ENCODE data around the gene P2RY14. TPM values are rescaled to one million over a fixed set of nuclear protein-coding genes. Genes with fewer than 3 reads are reported as not detected.

The P2RY14 gene
- not detected in 3 replicates for total RNA-seq
- long read RNA-seq, result 0 reads

- H3K4me1 Mint-ChIP-seq (ENCODE audit: low read depth), result peaks cover 6% of the 10 kb centered on the region
- TF ChIP-seq CTCF (IDR thresholded peaks at IDR 0.05), result no peak
- no peaks in the 10 kb centered on the region for H3K9me3 Mint-ChIP-seq (ENCODE audit: low read depth)
- no peaks in the 10 kb centered on the region for H3K36me3 Mint-ChIP-seq (ENCODE audit: low read depth)
- H3K27ac Mint-ChIP-seq (ENCODE audit: unreplicated experiment), result no peak within 1 kb of the TSS
- no peaks in the 10 kb centered on the region for H3K27me3 Mint-ChIP-seq (ENCODE audit: low read depth)
- DNase-seq (ENCODE audit: low spot score), result no peak
- H3K4me3 Mint-ChIP-seq (ENCODE audit: unreplicated experiment), result no peak within 1 kb of the TSS
Observed at GRCh38 chr3:151278230-151278629, at the start of gene P2RY14. Gene P2RY14 (minus strand): TSS chr3:151278542. CDS start chr3:151214316, 64,226 bp downstream.

GRCh38 chr3:151327571-151328198 lies 49.3 kb upstream of the P2RY14 start:
- Mint-ChIP-seq H3K36me3 (ENCODE audit: low read depth) (no peaks in the 10 kb centered on the region), H3K4me3 (ENCODE audit: unreplicated experiment) (no peak overlapping the region), H3K27me3 (ENCODE audit: low read depth) (no peaks in the 10 kb centered on the region), H3K9me3 (ENCODE audit: low read depth) (no peaks in the 10 kb centered on the region), H3K4me1 (ENCODE audit: low read depth) (no peaks in the 10 kb centered on the region), H3K27ac (ENCODE audit: unreplicated experiment) (no peak overlapping the region)
- DNase-seq (ENCODE audit: low spot score), result no peak
- TF ChIP-seq CTCF (IDR thresholded peaks at IDR 0.05), result peak; percentile 91

GRCh38 chr3:151322511-151322910 lies 44.2 kb upstream of the P2RY14 start:
- no peak overlapping the region for H3K4me3 Mint-ChIP-seq (ENCODE audit: unreplicated experiment)
- no peak overlapping the region for H3K27ac Mint-ChIP-seq (ENCODE audit: unreplicated experiment)
- no peaks in the 10 kb centered on the region for H3K9me3 Mint-ChIP-seq (ENCODE audit: low read depth)
- no peaks in the 10 kb centered on the region for H3K27me3 Mint-ChIP-seq (ENCODE audit: low read depth)
- no peak for TF ChIP-seq CTCF (IDR thresholded peaks at IDR 0.05)
- DNase-seq (ENCODE audit: low spot score), result no peak
- peaks cover 1% of the 10 kb centered on the region for H3K36me3 Mint-ChIP-seq (ENCODE audit: low read depth)
- peaks cover 5% of the 10 kb centered on the region for H3K4me1 Mint-ChIP-seq (ENCODE audit: low read depth)

GRCh38 chr3:151321526-151321925 lies 43.2 kb upstream of the P2RY14 start:
- TF ChIP-seq CTCF (IDR thresholded peaks at IDR 0.05), result no peak
- Mint-ChIP-seq H3K9me3 (ENCODE audit: low read depth) (no peaks in the 10 kb centered on the region), H3K27ac (ENCODE audit: unreplicated experiment) (no peak overlapping the region), H3K4me1 (ENCODE audit: low read depth) (peaks cover 8% of the 10 kb centered on the region), H3K4me3 (ENCODE audit: unreplicated experiment) (no peak overlapping the region), H3K36me3 (ENCODE audit: low read depth) (peaks cover 1% of the 10 kb centered on the region), H3K27me3 (ENCODE audit: low read depth) (no peaks in the 10 kb centered on the region)
- no peak for DNase-seq (ENCODE audit: low spot score)

- Mint-ChIP-seq H3K27me3 (ENCODE audit: low read depth) (no peaks in the 10 kb centered on the region), H3K27ac (ENCODE audit: unreplicated experiment) (no peak overlapping the region), H3K36me3 (ENCODE audit: low read depth) (peaks cover 1% of the 10 kb centered on the region), H3K4me3 (ENCODE audit: unreplicated experiment) (no peak overlapping the region), H3K4me1 (ENCODE audit: low read depth) (peaks cover 19% of the 10 kb centered on the region), H3K9me3 (ENCODE audit: low read depth) (peaks cover 6% of the 10 kb centered on the region)
- TF ChIP-seq CTCF (IDR thresholded peaks at IDR 0.05), result no peak
- DNase-seq (ENCODE audit: low spot score), result no peak
Observed at GRCh38 chr3:151320131-151320530, 41.8 kb upstream of the P2RY14 start.

Data from chondrocyte (in vitro differentiated cells).